Left lobe of liver (tissue), 2 donors: Measurements from ENCODE around the gene COL3A1. TPM values are rescaled to one million over a fixed set of nuclear protein-coding genes. Genes with fewer than 3 reads are reported as not detected.

Experiments used
- ATAC-seq: fragments of 200-7000 bp; cut with Tn5 transposase; one replicate; pipeline ENCODE4 v1.9.1; 2020; ENCODE audit warnings: mild to moderate bottlenecking, moderate library complexity
- DNase-seq: peaks from one replicate; pipeline ENCODE4 v3.0.0-alpha.2; 2020; ENCODE audit warnings: low spot score
- total RNA-seq: library from RNA; stranded (reverse); gene quantifications from one replicate; pipeline ENCODE4 v1.2.1, GENCODE V29; 2021
- donor health status: DM: no; HTN: no; CAD: no; lungs with moderate emphysema.
- donor health status: DM: no; HTN: yes; CAD: no.

The COL3A1 gene
- total RNA-seq, 1 donor from 2014 or later: 21.6 TPM

DNA sequence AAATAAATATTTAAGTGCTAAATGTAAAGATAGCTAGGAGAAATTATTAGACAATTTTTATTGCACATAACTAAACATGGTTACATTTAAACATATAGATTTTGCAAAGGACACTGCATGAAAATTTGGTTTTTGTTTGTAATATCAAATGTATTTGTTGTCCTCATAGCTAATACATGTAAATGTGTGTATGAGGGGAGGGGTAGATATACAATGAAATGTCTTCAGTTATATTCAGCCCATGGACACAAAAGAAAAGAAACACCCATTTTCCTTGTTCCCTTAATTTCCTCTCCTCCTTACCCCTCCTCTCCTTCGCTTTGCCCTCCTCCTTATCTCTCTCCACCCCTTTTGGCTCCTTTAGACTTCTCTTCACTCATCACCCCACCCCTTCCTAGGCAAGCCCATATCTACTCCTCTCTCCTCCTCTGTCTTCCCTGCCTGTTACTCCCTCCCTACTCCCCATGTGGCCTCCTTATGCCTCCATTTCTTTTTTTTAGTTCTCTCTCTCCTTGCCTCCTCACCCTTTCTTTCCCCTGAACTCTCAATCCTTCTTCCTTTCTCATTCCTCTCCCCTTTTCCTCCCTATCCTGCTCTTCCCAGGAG is 1.4 kb downstream of the COL3A1 start:
- DNase-seq (no peak), ATAC-seq (peak; percentile 49)

GRCh38 chr2:188976545-188977268 is 2.5 kb downstream of the COL3A1 start:
- no peak for DNase-seq
- peak; percentile 63 for ATAC-seq

- no peak for ATAC-seq
These were observed 3.1 kb downstream of the COL3A1 start for GRCh38 chr2:188977317-188977716.

GRCh38 chr2:188978291-188979081 is 4.3 kb downstream of the COL3A1 start:
- peak; percentile 78 for ATAC-seq
- DNase-seq: no peak

More at GRCh38 chr2:188977317-188977716, 3.1 kb downstream of the COL3A1 start:
- DNase-seq: no peak

DNA sequence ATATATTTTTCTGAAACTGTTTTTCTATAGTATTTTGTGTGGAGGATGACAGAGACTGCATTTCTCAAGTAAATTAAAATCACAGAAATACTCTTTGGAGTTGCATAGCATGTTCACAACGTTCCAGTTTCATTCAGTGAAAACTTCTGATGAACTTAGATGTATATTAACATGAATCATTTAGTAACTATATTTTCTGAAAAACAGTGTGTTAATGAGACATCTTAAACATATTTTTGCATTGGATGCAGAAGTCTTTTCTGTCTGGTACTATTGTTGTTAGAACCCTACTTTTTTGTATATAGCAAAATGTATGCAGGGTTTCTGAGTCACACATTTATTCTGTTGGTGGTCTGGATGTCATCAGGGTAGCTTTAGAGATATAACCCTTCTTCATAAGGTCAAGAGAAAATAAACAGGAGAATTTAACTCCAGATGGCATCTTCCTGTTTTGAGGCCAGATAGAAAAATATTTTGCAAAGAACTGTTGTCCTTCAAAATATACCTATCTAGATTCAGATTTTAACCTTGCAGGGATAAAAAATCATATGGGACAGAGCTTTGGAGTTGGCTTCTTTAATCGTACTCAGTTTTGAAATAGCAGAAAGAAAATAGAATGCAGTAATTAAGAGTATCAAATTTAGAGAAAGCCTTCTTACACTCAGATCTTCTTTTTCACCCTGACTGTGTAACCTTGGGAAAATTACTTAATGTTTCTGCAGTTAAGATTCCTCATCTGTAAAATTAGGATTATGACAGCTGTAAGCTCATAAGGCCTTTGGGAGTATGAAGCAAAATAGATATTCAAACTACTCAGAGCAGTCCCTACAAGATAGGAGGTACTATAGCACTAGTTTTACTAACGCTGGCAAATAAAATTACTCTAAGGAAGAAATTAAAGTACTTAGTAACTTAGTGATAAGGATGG is 5.3 kb downstream of the COL3A1 start:
- DNase-seq: no peak
- ATAC-seq: no peak

- peak; percentile 24 for ATAC-seq
These were observed 9.4 kb downstream of the COL3A1 start for GRCh38 chr2:188983427-188984064.

GRCh38 chr2:188984065-188984491 is 9.9 kb downstream of the COL3A1 start:
- no peak for DNase-seq
- ATAC-seq: no peak

More at GRCh38 chr2:188983427-188984064, 9.4 kb downstream of the COL3A1 start:
- DNase-seq: no peak

DNA sequence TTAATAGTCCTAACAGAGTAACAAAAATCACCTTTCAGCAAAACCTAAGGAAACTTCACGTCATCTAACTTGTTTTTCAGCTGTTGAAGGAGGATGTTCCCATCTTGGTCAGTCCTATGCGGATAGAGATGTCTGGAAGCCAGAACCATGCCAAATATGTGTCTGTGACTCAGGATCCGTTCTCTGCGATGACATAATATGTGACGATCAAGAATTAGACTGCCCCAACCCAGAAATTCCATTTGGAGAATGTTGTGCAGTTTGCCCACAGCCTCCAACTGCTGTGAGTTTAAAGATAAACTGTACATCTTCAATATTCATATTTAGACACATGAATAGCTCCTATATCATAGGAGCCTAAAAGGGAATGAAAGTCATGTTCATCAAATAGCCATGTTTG is 10.5 kb downstream of the COL3A1 start:
- DNase-seq: no peak
- ATAC-seq: no peak

DNA sequence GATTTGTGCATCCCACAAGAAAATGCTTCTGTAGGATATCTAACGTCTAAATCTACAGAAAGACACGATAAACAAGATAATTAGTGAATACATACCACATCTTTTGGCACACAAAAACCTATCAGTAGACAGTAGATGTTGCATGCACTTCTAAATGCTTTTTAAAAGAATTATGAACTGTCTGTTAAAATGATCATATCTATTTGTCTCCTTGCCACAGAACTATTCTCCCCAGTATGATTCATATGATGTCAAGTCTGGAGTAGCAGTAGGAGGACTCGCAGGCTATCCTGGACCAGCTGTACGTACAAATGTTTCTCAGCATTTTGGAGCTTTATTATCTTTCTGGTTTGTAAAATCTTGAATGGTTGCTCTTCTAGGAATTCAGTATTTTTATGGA is 12.7 kb downstream of the COL3A1 start:
- DNase-seq (no peak), ATAC-seq (no peak)

- no peak for ATAC-seq
- no peak for DNase-seq
These were observed 19.1 kb downstream of the COL3A1 start for GRCh38 chr2:188993247-188993646.

DNA sequence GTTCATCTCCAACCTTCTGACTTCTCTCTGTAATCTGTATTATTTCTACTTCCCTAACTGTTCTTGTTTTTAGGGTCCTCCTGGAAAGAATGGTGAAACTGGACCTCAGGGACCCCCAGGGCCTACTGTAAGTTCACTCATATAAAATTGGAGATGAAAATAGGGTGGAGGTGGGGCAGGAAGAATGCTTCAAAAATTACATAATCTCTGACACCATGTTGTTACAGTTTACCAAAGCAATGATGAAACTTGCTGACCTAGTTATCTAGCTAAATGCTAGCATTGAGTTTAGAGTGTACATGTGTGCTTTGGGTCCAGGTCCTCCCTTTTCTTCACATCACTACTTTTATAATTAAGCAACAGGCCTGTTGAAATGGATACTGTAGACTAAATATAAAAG is 23.1 kb downstream of the COL3A1 start:
- ATAC-seq (no peak), DNase-seq (no peak)

GRCh38 chr2:189000221-189000620 is 26.0 kb downstream of the COL3A1 start:
- ATAC-seq (no peak), DNase-seq (no peak)

DNA sequence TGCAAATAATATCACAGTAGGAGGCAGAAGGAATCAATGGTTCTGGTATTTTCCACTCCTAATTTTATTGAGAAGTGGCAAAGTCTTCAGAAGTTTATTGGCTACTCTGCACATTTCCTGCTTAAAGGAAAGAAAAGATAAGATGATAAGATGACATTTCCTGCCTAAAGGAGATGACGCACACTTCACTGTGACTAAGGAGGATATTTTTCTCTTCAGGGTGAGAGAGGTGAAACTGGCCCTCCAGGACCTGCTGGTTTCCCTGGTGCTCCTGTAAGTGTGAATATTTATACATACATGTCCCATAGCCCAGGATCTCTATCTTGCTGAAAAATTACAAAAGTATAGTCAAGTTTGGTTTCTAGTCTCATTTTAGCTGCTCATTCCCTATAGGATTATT is 27.9 kb downstream of the COL3A1 start:
- DNase-seq: no peak
- no peak for ATAC-seq

GRCh38 chr2:189008555-189009262 is 34.5 kb downstream of the COL3A1 start:
- DNase-seq (no peak), ATAC-seq (no peak)

DNA sequence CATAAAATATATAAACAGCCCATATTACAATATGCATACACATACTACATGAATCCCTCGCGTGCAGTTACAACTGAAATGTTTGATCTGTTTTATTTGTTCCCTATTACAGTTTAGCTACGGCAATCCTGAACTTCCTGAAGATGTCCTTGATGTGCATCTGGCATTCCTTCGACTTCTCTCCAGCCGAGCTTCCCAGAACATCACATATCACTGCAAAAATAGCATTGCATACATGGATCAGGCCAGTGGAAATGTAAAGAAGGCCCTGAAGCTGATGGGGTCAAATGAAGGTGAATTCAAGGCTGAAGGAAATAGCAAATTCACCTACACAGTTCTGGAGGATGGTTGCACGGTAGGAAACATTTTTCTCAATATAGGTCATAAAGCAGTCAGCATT is 36.4 kb downstream of the COL3A1 start:
- ATAC-seq (no peak), DNase-seq (no peak)

DNA sequence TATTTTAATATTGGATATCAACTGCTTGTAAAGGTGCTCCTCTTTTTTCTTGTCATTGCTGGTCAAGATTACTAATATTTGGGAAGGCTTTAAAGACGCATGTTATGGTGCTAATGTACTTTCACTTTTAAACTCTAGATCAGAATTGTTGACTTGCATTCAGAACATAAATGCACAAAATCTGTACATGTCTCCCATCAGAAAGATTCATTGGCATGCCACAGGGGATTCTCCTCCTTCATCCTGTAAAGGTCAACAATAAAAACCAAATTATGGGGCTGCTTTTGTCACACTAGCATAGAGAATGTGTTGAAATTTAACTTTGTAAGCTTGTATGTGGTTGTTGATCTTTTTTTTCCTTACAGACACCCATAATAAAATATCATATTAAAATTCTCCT is 38.2 kb downstream of the COL3A1 start:
- DNase-seq (no peak), ATAC-seq (no peak)

GRCh38 chr2:189013031-189013430 is 38.9 kb downstream of the COL3A1 start:
- no peak for DNase-seq

DNA sequence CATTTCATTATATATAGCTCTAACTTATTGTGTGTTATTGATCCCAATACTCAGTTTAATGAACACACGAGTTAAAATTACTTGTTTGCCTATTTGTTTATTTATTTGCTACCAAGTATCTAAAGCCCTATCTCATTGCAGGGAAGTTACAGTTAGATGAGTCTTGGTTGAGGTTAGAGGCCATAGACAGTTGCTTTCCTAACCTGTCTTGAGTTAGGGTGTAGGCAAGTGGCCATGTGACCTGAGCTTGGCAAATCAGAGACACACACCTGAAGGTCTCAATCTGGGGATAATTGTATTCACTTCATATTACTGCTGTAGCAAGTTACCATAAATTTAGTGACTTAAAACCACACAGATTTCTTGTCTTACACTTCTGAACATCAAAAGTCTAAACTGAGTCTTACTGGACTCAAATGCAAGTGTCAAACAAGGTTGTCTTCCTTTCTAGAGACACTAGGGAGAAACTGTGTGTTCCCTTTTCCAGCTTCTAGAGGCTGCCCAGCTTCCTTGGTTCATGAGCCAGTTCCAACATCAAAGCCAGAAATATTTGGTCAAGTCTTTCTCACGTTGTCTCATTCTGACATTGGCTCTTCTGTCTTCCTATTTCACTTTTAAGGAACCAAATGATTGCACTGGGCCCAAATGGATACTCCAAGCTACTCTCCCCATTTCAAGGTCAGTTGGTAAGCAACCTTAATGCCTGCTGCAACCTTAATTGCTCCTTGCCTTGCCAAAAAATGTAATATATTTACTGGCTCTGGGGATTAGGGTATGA is 39.7 kb downstream of the COL3A1 start:
- DNase-seq (no peak), ATAC-seq (no peak)

More at GRCh38 chr2:189013031-189013430, 38.9 kb downstream of the COL3A1 start:
- ATAC-seq: no peak
